GM21786 (cell line): ENCODE results near the gene LMX1A.

Source experiments
- ATAC-seq: cut with Tn5 transposase; IDR thresholded peaks from one replicate; pipeline ENCODE4 v1.9.1; 2021; ENCODE audit not compliant: unreplicated experiment

LMX1A gene

DNA sequence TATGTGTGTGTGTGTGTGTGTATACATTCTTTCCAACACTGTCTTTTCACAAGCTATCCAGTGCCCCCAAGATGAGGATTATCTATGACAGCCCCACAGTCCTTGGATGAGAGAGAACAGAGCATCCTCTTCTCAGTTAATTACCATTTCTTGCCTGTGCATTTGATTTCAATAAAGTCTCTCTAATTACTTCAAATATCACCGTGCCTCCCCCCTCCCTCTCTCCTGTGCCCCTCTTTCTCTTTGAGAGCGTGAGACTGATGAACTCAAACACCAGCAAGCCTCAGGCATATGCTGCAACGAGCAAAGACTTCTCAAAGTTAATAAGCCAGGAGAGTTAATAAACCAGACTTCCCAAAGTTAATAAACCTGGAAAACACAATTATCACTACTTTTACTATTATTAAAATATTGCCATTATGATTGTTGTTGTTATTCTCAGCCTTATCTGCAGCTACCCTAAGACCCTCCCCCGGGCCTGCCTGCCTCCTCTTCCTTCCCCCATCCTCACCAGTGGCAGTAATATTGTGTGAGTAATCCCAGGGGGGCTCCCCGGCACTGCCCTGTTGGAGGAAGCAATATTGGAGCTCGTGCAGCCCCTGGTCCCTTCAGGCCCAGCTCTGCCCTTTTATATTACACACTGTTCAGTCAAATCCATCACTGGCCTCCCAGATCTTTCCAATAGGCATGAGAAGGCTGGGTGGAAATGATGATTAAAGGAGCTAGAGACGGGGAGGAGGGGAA lies 30.9 kb downstream of the LMX1A start:
- no peak for ATAC-seq

DNA sequence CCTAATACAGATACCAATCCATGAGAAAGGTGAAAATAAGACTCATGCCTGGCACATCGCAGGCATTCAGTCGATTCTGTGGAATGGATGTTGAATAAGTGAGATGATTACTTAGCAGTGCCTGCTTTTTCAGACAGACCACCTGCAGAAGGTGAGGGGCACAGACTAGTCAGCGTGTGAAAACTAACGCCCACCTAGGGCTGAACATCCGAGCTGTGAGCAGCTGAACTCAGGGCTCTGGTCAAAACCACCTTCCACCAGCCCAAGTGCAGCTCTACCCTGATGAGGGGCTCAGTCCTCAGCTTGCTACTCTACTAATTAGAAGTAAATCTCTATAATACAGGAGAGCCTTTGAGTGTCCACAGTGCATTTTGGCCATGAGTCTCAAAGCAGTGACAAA lies 32.5 kb downstream of the LMX1A start:
- no peak for ATAC-seq

DNA sequence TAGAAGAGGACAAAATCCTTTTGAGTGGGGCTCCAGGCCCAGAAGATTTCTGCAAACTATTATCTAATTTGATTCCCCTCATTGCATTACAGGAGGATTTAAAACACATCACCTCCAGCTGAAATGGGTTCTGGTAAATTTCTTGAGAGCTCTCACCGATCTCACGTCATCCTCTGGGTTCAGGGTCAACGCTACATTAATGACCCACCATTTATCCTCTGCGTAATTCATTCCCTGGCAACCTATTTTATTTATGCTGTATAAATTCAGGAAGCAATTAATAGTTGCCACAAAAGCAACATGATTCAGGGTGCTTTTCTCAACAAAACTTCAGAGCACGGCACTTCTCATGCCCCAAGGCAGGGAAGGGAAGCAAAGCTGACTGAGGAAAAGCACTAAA lies 38.9 kb downstream of the LMX1A start:
- no peak for ATAC-seq

DNA sequence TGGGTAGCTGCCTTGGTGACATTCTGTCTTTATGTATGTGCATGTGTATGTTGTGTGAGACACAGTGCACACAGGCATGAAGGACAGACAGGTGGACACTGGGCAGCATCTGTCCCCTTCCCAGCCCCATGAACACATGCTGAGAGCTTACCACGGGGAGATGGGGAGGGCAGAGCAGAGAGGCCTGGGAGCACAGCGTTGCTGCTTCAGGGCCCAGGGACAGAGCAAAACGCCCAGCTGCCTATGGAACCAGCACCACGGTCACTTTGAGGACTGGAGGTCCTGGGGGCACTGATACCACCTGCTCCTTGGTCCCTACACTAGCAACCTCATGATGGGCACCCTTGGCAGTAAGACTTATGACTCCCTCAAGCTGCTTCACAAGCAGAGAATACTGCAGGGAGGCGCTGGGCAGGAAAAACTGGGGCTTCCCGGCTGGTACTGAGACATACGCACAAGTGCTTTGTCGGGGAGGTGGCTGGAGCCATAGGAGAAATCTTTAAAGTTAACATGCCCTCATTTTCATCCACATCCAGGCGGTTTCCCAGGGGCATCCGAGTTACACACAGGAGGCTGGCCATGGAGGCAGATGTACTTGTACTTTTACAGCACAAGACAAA lies 40.3 kb downstream of the LMX1A start:
- no peak for ATAC-seq

DNA sequence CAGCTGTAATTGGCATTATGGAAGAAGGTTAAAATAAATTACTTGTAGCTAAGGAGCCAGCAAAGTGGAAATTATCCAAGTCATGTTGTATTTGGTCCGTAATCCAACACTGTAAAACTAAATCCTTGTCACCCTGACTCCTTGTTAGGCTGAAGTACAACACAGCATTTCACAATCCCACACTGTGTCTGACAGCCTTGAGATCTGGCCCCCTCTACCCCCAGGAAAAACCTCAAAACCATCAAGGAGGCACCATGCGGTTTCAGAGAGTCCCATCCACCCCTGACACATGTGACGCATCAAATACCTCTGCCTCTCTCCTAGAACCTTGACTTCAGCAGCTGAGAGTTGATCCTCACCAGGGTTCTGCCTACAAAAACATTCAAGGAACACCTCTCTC lies 41.0 kb downstream of the LMX1A start:
- ATAC-seq, result no peak

DNA sequence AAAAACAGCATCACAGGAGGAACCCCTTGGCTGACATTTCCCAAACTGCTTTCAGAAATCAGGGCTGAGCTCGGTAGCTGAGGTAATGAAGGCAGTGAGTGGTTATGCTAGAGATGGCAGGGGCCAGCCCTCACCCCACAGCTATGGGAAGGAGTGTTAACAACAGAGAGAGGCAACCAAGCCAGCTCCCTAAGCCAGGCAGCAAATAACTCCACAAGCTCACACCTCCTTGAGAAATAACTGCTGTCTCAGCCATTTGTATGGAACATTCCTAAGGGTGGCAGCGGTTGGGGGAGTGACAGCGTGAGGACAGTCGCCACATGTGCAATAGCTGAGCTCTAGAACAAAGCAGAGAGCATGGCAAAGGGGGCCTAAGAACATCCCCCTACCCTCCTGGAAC lies 42.6 kb downstream of the LMX1A start:
- ATAC-seq, result no peak

DNA sequence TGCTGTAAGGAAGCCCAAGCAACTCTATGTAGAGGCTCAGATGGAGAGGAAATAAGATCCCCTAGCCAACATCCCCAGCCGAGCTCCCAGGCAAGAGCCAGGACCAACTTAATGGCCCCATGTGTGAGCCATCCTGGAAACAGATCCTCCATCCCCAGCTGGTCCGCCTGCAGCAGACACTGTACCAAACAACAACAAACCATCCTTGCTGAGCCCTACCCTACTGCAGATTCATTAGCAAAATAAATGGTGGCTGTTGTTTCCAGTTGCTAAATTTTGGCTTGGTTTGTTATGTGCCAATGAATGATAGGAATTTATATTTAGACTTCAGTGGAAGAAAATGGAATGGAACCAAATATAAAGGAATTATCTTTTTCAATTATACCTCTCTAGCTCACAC lies 43.9 kb downstream of the LMX1A start:
- ATAC-seq, result no peak

DNA sequence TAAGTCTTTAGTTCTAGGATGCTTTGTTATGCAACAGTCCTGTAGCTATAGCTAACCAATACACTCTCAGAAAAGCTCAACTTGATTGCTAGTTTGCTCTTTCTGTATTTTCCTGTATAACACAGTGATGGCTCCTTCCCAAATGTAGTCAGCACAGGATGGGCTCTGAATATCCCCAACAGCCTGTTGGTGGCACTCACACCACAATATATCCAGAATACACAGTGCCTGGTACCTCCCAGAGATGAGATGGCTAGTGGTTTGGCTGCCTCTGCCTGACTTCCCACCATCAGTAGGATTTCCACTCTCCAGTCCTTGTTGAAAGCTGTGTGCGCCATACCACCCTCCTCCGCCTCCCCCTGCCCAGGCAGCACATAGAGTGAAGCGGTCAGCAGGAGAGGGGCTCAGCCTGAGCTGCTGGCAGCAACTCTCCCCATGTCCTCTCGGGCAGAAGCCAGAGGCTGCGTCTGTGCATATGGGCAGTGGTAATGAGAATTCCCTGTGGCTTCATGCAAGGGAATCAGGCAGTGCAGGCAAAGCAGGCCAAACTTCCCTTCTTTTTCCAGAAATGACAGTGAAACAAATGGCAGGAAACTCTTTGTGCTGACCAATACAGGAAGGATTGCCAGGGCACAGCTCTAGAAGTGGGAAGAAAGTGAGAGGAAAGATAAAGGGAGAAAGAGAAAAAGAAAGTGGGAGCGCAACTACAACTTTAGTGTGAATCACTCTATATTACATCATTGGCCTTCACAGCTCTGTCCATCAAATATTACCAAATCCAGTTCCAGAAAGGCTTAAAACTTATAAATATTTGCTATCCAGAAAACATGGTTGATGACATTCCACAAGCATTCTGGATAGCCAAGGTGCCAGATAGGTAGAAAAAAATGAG lies 49.7 kb downstream of the LMX1A start:
- no peak for ATAC-seq

DNA sequence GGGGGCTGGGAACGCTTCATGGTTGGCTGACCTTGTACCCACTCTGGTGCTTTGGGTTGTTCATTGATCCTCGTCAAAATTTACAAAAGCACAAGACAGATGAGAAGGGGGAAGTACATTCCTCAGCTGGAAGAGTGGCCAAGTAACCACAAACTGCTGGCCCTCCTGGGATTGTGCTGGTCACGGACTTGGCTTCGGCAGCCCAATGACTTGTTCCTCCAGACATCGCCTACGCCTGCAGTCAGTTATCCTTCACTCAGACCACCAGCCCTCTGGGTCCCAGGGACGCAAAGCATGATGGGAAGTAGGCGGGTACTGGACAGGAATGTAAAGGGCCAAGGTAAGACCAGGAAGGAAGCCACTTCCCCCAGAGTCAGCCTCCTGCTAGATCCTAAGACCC lies 53.1 kb downstream of the LMX1A start:
- no peak for ATAC-seq

DNA sequence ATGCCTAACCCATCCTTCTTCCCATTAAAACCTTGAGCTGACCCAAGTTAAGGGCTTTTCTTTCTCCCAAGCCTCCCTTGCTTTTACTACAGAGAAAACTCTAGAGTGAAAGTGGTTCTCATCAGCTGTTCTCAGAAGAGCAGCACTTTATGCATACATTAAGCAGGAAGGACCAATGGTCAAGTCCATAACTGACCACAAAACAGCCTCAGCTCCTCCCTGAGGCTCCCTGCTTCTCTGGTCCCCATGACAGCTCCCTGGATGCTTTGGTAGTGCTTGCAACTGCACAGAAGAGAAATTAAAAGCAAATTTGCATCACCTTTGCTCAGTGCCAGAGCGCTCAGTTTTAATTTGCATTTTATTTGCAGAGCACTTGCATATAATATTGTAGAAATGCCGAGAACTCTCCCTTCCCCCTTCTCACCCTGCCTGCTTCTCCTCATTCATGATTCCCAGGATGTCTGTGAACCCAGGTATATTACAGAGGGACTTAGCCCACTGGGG lies 56.1 kb downstream of the LMX1A start:
- ATAC-seq, result no peak

DNA sequence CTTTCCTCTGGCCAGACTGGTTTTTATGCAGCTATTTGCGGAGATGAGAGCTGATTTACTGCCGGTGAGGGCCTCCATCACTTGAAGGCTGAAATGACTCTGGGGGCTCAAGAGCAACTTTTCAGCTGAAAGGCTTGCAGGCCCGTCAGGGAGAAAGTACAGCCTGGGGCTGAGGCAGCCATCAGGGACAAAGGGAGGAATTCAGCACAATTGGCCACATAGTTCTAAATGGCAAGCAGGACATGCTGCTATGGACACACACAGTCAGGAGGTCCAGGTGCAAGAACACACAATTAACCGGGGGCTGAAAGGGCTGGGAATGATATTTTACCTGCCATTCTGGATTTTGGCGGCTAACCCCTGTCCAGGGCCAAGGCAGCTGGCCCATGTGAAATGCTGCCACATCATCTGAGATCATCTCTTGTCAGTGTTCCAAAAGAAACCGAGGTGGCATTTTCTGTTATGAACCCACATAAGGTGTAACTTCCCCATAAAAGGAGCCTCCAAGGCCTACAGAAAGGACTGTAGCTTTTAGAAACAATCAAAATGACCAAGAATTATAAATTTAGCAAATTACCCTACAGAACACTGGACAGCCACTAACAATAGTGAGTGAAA lies 58.2 kb downstream of the LMX1A start:
- ATAC-seq, result no peak

DNA sequence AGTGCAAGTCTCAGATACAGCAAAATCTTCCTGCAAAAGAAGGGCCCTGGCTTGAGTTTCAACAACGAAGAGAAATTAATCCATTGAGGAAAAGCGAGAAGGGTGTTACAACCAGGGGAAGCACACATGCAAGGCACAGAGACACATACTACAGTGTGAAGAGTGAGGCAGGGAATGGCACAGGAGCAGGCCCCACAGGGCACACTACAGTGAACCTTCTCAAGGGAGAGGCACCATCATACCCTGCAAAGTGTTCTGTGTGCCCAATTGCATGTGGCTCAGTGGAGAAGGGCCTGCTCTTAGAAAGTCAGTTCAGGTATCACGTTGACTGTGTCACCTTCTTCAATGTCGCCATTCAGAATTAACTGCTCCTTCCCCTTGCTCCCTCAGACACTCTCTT lies 60.3 kb downstream of the LMX1A start:
- ATAC-seq, result no peak

DNA sequence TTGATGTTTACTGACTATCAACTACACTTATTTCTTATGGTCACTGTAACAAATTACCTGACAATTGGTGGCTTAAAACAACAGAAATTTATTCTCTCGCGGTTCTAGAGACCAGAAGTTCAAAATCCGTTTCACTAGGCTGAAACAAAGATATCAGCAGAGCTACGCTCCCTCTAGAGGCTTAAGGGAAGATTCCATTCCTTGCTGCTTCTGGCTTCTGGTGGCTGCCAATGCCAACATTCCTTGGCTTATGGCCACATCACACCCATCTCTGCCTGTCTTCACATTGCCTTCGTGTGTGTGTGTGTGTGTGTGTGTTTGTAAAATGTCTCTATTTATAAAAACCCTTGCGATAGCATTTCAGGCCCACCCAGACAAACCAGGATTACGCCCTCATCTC lies 66.4 kb downstream of the LMX1A start:
- ATAC-seq, result no peak

DNA sequence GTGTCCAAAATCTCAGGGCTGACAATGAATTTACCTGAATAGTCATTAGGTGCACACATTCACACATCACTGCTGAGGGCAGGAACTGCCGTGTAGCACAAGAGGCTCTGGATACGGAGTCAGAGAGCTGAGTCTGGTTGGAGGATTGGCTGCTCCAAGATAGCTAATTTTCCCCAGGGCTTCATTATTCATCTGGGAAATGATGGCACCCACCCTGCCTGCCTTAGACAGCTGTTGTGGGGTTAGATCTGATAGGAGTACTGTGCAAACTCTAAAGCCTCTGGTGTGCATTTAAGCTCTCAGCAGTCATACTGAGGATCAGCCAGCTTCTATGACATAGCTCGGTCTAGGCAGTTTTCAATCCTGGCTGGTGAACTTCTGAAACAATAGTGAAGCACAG lies 67.0 kb downstream of the LMX1A start:
- no peak for ATAC-seq

DNA sequence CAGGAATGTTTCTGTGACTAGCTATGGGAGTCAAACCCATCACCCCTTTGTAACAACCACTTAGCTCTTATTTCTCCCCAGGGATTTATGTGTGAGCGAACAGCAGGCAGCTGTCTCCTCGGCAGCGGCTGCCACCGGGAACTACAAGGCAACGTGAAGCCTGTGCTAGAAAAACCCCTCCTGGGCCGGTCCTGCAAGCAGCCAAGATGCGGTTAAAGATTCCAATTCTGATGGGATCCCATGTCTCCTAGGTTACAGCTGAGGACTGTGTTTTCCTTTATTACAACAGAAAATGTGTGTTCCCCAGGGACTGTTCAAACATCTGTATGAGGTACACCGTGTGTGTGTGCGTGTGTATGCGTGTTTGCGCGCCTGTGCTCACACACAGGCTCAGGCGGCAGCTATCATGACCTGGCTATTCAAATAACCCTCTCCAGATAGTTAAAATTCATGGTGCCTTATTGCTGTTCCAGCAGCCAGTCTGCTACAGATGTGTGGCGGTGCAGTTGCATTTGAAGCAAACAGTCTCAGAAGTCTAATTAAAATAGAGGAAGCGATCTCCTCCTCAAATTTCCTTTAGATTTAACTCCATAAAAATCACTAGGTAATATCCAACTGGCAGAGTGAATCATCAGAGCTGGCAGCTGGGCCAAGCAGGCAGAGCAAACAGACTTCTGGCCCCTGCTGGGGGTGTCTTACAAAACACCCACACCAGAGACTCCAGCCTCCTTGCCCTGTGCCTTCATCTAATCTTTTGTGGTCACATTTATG lies 68.0 kb downstream of the LMX1A start:
- ATAC-seq, result no peak

DNA sequence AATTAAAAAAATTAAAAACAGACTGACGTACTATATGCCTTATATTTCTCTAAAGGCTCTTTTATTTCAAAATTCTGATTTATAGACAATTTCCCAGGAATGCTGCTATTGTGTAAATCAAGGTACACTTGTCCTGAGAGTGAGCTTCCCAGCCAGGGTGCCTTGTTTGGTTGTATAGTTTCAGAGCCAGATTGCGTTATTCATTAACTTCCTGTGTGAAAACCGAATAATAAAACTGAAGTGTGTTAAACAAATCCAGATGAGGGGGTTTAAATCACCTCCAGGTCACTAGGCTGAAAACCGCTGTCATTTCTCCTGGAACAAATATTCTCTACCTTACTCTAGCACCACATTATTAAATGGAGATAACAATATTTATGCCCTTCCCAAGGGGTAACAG lies 68.7 kb downstream of the LMX1A start:
- no peak for ATAC-seq

DNA sequence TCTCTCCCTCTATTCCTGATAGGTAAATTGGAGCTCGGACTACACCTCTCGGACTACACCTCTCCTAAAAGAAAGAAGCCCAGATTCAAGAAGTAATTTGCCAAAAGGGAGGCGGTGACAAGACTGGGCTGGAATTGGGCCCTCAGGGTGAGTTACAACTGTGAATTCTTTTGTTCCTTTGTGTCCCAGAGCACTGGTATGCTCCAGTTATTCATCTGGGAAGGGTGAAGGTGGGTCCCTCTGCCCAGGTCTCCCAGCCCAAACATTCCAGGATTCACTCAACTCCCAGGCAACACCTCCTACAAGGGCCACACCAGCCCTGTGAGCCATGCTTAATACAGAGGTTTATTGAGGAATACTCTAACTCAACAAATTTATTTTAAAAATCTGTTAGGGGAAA lies 69.2 kb downstream of the LMX1A start:
- ATAC-seq, result no peak

DNA sequence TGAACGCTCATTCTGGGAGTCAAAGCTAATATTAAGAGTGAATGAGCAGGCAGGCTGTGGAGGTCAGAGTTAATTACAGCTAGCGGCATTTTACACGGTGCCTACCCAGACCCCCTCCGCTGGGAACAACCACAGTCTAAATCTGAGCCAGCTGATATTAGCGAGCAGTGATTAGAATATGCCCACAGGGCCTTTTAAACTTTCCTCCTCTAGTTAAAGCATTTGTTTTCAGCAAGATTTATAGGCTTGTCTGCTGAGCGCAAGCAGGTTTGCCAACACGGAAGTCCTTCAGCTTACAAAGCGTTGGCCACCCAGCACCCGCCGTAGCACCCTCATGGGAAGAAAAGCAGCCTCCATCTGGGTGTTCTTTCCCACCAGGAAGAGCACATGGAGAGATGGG lies 72.1 kb downstream of the LMX1A start:
- ATAC-seq, result no peak

DNA sequence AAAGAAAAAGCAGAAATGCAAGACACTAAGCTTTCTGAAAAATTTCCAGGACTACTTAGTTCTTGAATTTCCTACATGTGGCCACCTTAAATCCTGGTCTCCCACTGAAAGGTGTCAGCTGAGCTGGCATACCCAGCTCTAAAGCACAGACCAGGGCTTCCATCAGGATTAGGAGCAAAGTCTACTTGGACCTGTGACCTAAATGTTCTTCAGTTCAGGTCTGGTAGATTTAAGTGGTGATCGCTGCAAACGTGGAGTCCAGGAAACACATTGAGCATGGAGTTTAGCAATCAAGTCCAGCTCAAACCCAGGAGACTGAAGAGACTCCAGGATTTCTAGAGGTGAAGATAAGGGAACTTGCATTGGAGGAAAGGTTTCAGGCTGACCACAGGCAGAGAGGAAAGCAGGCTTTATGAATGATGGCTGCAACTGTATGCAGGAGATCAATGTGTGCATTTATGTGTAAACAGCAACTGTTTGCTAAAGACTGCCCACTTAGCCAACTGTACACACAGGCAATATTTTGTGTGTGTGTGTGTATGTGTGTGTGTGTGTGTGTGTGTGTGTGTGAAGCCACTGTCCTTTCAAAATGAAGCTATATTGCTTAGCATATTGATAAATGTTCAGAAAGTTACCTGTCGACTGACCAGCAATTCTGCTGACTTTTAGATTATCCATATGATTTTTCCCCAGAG lies 75.2 kb downstream of the LMX1A start:
- no peak for ATAC-seq

DNA sequence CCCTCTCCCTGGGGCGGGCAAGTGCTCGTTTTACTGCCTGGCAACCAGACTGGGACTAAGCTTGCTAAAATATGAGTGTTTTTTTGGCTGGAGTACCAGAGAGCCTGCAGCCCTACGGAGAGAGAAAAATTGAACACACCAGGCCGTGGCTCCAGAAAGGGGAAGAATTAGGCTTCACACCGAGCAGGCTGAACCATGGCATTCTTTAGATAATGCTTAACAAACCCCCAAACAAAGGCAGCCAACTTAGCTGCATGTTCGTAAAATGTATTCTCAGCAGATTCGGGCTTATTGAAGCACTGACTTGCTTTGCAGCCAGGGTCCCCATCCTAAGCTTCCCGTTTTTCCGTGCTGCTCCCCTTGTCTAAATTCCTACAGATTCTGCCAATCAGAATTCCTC lies 76.6 kb downstream of the LMX1A start:
- ATAC-seq, result no peak
